ENCODE results near the gene KRT10.

Gene KRT10

DNA sequence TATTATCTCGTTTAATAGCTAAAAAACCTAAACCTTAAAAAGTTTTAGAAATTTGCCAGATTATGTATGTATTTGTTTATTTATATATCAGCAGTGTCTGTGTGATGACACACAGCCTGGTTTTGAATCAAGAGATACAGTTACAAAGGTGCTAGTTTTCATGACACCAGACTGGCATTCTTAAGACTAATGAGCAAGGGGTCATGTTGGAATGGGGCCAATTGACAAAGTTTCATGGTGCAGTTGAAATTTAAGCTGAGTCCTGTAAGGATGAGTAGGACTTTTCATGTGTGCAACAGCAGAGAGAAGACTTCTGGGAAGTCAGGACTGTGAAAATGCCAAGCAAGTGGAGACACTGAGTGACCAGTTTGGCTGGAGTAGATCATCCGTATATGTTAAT, 3.2 kb upstream of the KRT10 start:
- TF ChIP-seq YY1 (IDR thresholded peaks at IDR 0.05; ENCODE audit: low read depth) (no peak), RAD21 (IDR thresholded peaks at IDR 0.05; ENCODE audit: low read depth) (no peak), TEAD4 (IDR thresholded peaks at IDR 0.05) (no peak), CREB1 (IDR thresholded peaks at IDR 0.05; ENCODE audit: low read depth) (no peak)
- TF ChIP-seq, protein P1, sequence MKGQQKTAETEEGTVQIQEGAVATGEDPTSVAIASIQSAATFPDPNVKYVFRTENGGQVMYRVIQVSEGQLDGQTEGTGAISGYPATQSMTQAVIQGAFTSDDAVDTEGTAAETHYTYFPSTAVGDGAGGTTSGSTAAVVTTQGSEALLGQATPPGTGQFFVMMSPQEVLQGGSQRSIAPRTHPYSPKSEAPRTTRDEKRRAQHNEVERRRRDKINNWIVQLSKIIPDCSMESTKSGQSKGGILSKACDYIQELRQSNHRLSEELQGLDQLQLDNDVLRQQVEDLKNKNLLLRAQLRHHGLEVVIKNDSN (IDR thresholded peaks at IDR 0.05): no peak
- TF ChIP-seq, protein P2, sequence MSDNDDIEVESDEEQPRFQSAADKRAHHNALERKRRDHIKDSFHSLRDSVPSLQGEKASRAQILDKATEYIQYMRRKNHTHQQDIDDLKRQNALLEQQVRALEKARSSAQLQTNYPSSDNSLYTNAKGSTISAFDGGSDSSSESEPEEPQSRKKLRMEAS (IDR thresholded peaks at IDR 0.05): no peak

DNA sequence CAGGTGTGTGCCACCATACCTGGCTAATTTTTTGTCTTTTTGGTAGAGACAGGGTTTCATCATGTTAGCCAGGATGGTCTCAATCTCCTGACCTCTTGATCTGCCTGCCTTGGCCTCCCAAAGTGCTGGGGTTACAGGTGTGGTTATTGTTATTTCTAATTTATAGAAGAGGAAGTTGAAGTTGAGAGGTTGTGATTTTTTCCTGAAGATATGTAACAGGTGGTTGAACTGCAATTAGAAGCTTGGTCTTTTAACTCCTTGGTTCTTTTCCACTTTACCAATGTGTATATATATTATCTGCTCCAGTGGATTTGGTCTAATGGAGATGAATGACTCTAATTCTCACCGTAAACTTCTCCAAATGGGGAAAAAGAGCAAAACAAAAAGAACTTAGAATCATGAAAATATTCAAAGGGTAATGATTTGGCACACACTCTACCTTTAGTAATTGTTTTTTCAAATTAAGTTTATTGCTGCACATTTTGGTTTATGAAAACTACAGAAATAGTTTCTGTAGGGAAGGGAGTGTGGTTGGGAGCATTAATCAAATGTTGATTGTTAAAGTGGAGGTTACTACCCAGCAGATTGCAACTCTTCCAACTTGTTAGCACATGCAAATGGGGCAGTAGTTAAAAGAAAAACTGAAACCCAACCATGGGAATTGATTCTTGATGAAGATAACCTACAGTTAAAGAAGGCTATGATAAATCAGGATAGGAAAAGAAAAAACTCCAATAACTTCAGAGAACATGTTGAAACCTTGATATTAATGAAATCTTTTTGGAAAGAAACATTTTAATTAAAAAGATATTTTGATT, 1.8 kb upstream of the KRT10 start:
- TF ChIP-seq NFIC (IDR thresholded peaks at IDR 0.05) (no peak), EGR1 (IDR thresholded peaks at IDR 0.05) (no peak), TEAD4 (IDR thresholded peaks at IDR 0.05) (no peak), CEBPB (IDR thresholded peaks at IDR 0.05) (no peak), EP300 (IDR thresholded peaks at IDR 0.05; ENCODE audit: borderline replicate concordance) (no peak), TAF1 (IDR thresholded peaks at IDR 0.05; ENCODE audit: low read depth) (no peak)
- TF ChIP-seq, protein P1 (IDR thresholded peaks at IDR 0.05): no peak

DNA sequence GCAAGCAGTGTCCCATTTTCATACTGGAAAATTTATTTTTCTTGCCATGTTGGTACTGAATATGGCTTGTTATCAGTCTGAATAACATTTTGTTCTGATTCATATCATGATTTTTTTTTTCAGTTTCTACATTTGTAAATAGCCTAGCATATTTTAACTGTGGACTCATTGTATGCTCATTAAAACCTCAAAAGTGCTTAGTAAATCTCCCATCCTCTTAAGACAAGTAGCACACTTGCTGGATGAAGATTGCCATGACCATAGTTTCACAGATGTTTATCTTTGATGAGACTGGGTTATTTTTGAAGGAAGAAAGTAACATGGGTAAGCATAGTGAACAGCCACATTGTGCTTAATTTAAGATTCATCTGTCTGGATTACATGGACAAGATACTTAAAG, 878 bp downstream of the KRT10 start:
- TF ChIP-seq TEAD4 (IDR thresholded peaks at IDR 0.05) (no peak), ZBTB7A (IDR thresholded peaks at IDR 0.05; ENCODE audit: low read depth) (no peak), EGR1 (IDR thresholded peaks at IDR 0.05) (no peak), YY1 (IDR thresholded peaks at IDR 0.05; ENCODE audit: low read depth) (no peak), TCF12 (IDR thresholded peaks at IDR 0.05; ENCODE audit: low read depth) (no peak), NFIC (IDR thresholded peaks at IDR 0.05) (no peak), CREB1 (IDR thresholded peaks at IDR 0.05; ENCODE audit: low read depth) (no peak)
- TF ChIP-seq, protein P3, sequence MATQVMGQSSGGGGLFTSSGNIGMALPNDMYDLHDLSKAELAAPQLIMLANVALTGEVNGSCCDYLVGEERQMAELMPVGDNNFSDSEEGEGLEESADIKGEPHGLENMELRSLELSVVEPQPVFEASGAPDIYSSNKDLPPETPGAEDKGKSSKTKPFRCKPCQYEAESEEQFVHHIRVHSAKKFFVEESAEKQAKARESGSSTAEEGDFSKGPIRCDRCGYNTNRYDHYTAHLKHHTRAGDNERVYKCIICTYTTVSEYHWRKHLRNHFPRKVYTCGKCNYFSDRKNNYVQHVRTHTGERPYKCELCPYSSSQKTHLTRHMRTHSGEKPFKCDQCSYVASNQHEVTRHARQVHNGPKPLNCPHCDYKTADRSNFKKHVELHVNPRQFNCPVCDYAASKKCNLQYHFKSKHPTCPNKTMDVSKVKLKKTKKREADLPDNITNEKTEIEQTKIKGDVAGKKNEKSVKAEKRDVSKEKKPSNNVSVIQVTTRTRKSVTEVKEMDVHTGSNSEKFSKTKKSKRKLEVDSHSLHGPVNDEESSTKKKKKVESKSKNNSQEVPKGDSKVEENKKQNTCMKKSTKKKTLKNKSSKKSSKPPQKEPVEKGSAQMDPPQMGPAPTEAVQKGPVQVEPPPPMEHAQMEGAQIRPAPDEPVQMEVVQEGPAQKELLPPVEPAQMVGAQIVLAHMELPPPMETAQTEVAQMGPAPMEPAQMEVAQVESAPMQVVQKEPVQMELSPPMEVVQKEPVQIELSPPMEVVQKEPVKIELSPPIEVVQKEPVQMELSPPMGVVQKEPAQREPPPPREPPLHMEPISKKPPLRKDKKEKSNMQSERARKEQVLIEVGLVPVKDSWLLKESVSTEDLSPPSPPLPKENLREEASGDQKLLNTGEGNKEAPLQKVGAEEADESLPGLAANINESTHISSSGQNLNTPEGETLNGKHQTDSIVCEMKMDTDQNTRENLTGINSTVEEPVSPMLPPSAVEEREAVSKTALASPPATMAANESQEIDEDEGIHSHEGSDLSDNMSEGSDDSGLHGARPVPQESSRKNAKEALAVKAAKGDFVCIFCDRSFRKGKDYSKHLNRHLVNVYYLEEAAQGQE (IDR thresholded peaks at IDR 0.05; ENCODE audit: low read depth): no peak
- TF ChIP-seq, protein P1 (IDR thresholded peaks at IDR 0.05): no peak

DNA sequence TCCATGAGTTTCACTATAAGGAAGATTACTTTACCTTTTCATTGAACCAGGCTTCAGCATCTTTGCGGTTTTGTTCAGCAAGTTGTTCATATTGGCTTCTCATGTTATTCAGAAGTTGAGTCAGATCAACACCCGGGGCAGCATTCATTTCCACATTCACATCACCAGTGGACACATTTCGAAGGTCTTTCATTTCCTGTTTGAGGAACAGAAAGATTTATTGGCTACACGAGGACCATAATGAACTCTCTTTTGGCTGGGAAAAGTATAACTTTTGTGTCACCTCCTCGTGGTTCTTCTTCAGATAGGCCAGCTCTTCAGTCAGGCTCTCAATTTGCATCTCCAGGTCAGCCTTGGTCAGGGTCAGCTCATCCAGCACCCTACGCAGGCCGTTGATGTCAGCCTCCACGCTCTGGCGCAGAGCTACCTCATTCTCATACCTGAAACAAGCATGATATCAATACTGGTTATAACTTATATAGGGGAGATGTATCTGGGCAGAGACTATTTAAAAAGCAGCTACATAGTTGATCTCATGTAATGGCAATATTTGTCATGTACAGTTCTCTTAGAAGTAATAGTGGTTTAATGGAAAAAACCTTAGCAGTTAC, 2.1 kb downstream of the KRT10 start:
- TF ChIP-seq YY1 (IDR thresholded peaks at IDR 0.05; ENCODE audit: low read depth): no peak
- TF ChIP-seq FOXM1 (IDR thresholded peaks at IDR 0.05; ENCODE audit: borderline replicate concordance, low read depth): no peak
- no peak for TF ChIP-seq RAD21 (IDR thresholded peaks at IDR 0.05; ENCODE audit: low read depth)
- no peak for TF ChIP-seq CEBPB (IDR thresholded peaks at IDR 0.05)
- TF ChIP-seq TCF12 (IDR thresholded peaks at IDR 0.05; ENCODE audit: low read depth): no peak
- no peak for TF ChIP-seq CREB1 (IDR thresholded peaks at IDR 0.05; ENCODE audit: low read depth)
- TF ChIP-seq ZBTB7A (IDR thresholded peaks at IDR 0.05; ENCODE audit: low read depth): no peak
- TF ChIP-seq EP300 (IDR thresholded peaks at IDR 0.05; ENCODE audit: borderline replicate concordance): no peak

DNA sequence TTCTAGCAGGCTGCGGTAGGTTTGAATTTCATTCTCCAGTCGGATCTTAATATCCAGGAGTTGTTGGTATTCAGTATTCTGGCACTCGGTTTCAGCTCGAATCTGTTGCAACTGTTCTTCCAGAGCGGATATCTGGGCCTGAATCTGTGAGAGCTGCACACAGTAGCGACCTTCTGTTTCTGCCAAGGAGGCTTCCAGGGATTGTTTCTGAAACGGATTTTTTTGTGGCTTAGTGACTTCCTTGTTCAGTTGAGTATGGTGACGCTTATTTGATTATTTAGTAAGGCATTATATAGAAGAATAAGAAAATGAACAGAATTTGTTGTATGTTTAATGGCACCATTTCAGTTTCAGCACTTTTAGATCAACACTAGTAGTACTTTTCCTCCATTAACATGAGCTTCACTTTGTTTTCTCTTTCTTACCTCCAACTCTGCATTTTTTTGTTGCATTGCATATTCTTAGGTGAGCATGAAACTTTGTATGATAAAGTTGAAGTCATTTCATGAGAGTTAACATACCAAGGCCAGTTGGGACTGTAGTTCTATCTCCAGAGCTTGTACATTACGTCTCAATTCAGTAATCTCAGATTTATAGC, 2.8 kb downstream of the KRT10 start:
- TF ChIP-seq TCF12 (IDR thresholded peaks at IDR 0.05; ENCODE audit: low read depth): no peak
- TF ChIP-seq, protein P1 (IDR thresholded peaks at IDR 0.05): no peak
- no peak for TF ChIP-seq CREB1 (IDR thresholded peaks at IDR 0.05; ENCODE audit: low read depth)
- TF ChIP-seq FOXM1 (IDR thresholded peaks at IDR 0.05; ENCODE audit: borderline replicate concordance, low read depth): no peak
- no peak for TF ChIP-seq ZBTB7A (IDR thresholded peaks at IDR 0.05; ENCODE audit: low read depth)
- TF ChIP-seq TEAD4 (IDR thresholded peaks at IDR 0.05): no peak
- no peak for TF ChIP-seq TAF1 (IDR thresholded peaks at IDR 0.05; ENCODE audit: low read depth)
- TF ChIP-seq CEBPB (IDR thresholded peaks at IDR 0.05): no peak
- TF ChIP-seq YY1 (IDR thresholded peaks at IDR 0.05; ENCODE audit: low read depth): no peak
- no peak for TF ChIP-seq RAD21 (IDR thresholded peaks at IDR 0.05; ENCODE audit: low read depth)
- TF ChIP-seq, protein P3 (IDR thresholded peaks at IDR 0.05; ENCODE audit: low read depth): no peak
- TF ChIP-seq EP300 (IDR thresholded peaks at IDR 0.05; ENCODE audit: borderline replicate concordance): no peak
- no peak for TF ChIP-seq EGR1 (IDR thresholded peaks at IDR 0.05)
- TF ChIP-seq NFIC (IDR thresholded peaks at IDR 0.05): no peak
- TF ChIP-seq, protein P2 (IDR thresholded peaks at IDR 0.05): no peak

All from Ishikawa (cell line).